GM12873 (cell line): Measurements from ENCODE around the gene PTH1R.

Source experiments
- CTCF ChIP-seq: IDR thresholded peaks from 2 replicates; pipeline ENCODE4 v1.5.1; 2012; ENCODE audit warnings: low read depth, mild to moderate bottlenecking, moderate library complexity, low read length, control low read depth; ENCODE audit not compliant: insufficient read depth; ENCODE audit errors: missing control alignments

Gene PTH1R

DNA sequence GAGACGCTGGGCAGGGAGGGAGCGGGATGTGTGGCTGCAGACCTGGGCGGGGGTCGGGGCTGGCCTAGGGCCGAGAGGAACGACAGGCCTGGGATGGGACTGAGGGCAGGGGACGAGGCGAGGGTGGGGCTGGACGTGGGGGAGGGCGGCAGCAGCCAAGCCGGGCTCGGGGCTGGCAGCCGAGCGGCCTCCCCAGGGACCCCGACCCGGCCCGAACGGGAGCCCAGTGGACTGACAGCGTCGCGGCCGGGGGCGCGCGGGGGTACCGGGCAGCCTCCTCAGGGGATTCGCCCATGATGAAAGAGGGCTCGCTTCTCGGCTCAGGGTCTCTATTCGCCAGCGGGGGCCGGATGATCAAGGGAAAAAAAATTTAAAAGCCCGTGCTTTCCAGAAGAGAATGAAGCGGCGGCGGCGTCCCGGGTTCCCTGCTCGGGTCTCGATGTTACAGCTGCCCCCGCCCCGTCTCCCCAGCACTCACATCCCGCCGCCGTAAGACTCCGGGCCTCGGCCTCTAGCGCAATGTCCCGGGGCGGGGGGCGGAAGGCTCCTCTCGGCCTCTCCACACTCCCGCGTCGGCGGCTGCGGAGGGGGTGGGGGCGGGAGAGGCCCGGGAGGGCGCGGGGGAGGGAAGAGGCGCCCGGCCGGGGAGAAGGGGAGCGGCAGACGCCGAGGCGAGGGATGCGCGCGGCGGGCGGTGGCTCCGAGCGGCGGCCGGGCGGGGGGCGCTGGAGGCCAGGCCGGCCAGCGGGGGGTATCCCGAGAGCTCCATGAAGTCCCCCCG, 4.3 kb downstream of the PTH1R start:
- no peak for TF ChIP-seq CTCF

GRCh38 chr3:46882377-46883053, 5.0 kb downstream of the PTH1R start:
- TF ChIP-seq CTCF, result no peak

GRCh38 chr3:46883054-46883829, 5.7 kb downstream of the PTH1R start:
- TF ChIP-seq CTCF, result no peak

DNA sequence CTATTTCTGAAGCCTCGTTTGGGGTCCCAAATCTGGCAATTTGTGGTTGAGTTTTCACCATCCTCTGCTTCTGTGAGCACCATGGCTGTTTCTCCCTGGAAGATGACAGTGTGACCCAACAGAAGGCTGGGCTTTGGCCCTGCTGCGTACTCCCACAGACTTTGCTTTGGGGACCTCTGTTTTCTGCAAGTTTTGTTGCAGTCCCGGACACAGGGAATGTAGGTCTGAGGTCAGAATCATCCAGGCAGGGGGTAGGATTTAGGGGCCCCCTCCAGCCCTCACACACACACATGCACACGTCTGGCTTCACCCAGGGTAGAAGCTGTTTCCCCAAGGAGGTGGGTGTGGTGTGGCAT, 6.3 kb downstream of the PTH1R start:
- TF ChIP-seq CTCF, result no peak

- TF ChIP-seq CTCF, result no peak
Measured at GRCh38 chr3:46884427-46884826, 6.9 kb downstream of the PTH1R start.

- TF ChIP-seq CTCF, result no peak
Measured at GRCh38 chr3:46884929-46885328, 7.4 kb downstream of the PTH1R start.

- no peak for TF ChIP-seq CTCF
Measured at GRCh38 chr3:46885612-46886011, 8.1 kb downstream of the PTH1R start.
